ENCODE measurements around the gene EXOC3L4.
"Not testable (repeated sequence)": the region's sequence is repeated elsewhere in the genome, so short reads cannot be mapped to it uniquely, and the experiment has no call there.

The EXOC3L4 gene

DNA sequence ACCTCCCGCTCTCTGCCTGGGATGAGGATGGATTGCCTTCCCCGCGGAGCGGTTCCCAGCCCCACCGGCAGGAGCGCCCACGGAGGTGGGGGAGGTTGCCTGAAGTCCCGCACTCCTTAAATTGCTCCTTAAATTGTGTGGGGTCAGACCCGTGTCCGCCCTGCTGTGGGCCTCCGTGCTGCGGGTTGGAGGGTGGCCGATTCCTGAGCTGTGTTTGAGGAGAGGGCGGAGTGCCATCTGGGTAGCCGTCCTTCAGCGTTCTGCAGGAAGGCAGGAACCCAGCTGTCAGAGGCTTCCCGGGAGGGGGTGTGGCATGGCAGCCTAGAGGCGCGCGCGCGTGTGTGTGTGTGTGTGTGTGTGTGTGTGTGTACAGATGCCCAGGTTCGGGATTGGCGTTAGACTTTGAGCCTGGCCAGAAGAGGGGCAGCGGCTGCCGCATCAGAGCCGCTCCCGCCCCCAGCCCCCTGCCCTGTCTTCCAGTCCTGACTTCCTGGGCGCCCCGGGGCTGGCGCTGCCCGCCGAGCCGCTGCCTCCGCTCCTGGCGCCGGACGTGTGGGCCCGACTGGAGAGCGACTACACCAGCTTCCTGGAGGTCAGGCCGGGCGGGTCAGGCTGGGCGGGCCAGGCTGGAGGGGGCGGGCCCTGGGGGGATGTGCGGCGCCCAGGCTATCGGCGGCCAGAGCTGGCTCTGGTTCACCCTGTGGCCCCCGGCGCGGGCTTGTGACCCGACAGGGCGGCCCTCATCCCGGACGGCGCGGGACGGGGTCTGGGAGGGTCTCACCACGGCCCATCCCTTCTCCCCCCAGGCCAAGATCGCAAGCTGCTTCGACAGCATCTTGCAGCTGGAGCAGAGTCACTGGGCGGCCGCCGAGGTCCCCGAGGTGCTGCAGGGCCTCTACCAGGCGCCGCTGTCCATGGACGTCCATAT is 9.2 kb downstream of the EXOC3L4 start:
- DNase-seq (ENCODE audit: low read depth, low spot score), result peak; percentile 27
- no peak overlapping the region for H3K27ac ChIP-seq

DNA sequence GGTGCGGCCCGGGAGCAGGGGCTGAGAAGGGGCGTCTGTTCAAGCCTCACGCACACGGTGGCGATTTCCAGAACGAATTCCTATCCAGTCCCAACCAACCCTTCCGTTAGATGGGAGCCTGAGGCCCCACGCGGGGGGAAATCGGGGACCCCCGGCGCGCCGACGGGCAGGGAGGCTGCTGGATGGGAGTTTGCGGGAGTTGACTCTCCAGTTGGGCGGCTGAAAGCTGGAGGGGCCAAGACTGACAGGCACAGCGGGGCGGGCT is 9.8 kb downstream of the EXOC3L4 start:
- no peak overlapping the region for H3K27ac ChIP-seq
- no peak for DNase-seq (ENCODE audit: low read depth, low spot score)

- H3K27ac ChIP-seq, result no peak overlapping the region
- DNase-seq (ENCODE audit: low read depth, low spot score), result no peak
Observed at GRCh38 chr14:103104654-103105452, 10.3 kb downstream of the EXOC3L4 start.

GRCh38 chr14:103105580-103106150 is 11.1 kb downstream of the EXOC3L4 start:
- no peak overlapping the region for H3K27ac ChIP-seq
- DNase-seq (ENCODE audit: low read depth, low spot score), result no peak

DNA sequence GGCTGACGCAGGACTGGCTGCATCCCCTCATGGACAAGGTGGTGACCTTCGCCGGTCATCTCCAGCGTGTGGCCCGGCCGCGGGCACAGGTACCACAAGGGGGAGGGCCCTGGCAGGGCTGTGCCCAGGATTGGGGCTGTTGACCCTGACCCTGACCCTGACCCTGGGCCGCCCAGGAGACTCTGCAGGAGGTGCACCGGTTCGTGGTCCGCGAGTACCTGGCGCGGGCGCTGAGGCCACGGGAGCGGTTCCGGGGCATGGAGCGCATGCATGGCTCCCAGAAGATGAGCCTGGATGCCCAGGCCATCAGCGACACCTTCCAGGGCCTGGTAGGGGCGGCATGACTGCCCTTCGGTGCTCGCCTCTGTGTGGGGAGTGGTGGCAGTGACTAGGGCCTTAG is 12.9 kb downstream of the EXOC3L4 start:
- DNase-seq (ENCODE audit: low read depth, low spot score), result no peak
- H3K27ac ChIP-seq, result no peak overlapping the region

DNA sequence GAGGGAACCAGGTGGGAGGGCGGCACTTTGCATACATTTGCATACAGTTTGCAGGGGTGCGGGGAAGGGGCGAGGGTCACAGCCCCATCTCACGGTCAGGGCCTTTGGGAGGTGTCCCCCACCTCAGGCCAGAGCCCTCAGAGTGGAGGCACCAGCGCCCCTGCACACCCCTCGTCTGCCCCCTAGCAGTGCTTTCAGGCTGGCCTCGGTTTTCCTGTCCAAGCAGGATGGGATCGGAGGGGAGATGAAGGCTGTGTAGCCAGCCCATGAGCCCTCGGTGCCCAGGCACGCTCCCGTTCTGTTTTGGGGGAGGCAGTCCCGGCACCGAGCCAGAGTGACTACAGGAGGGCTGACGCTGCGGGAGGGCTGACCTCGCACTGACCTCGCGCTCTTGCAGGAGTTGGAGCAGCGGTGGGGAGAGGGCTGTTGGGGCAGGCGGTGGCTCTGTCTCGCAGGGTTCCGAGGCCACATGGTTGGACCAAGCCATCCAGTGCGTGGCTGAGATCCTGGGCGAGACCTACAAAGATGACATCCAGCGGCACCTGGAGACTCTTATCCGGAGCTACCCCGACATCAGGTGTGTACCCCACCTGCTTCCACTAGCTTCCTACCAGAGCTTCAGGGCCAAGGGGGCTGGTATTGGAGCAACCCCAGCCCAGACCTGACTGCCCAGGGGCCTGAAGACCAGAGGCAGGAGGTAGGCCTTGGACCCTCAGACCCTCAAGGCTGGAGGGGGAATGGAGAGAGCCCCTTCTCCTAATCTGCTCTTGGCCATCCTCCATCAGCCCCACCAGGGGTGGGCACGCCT is 13.6 kb downstream of the EXOC3L4 start:
- no peak for DNase-seq (ENCODE audit: low read depth, low spot score)
- H3K27ac ChIP-seq, result no peak overlapping the region

- no peak overlapping the region for H3K27ac ChIP-seq
- DNase-seq (ENCODE audit: low read depth, low spot score), result no peak
Observed at GRCh38 chr14:103108749-103109207, 14.3 kb downstream of the EXOC3L4 start.

GRCh38 chr14:103109535-103110441 is 15.3 kb downstream of the EXOC3L4 start:
- H3K27ac ChIP-seq, result no peak overlapping the region
- no peak for DNase-seq (ENCODE audit: low read depth, low spot score)

- DNase-seq (ENCODE audit: low read depth, low spot score), result no peak
- no peak overlapping the region for H3K27ac ChIP-seq
Observed at GRCh38 chr14:103110681-103111231, 16.2 kb downstream of the EXOC3L4 start.

- no peak overlapping the region for H3K27ac ChIP-seq
- DNase-seq (ENCODE audit: low read depth, low spot score), result no peak
Observed at GRCh38 chr14:103111232-103111868, 16.8 kb downstream of the EXOC3L4 start.

DNA sequence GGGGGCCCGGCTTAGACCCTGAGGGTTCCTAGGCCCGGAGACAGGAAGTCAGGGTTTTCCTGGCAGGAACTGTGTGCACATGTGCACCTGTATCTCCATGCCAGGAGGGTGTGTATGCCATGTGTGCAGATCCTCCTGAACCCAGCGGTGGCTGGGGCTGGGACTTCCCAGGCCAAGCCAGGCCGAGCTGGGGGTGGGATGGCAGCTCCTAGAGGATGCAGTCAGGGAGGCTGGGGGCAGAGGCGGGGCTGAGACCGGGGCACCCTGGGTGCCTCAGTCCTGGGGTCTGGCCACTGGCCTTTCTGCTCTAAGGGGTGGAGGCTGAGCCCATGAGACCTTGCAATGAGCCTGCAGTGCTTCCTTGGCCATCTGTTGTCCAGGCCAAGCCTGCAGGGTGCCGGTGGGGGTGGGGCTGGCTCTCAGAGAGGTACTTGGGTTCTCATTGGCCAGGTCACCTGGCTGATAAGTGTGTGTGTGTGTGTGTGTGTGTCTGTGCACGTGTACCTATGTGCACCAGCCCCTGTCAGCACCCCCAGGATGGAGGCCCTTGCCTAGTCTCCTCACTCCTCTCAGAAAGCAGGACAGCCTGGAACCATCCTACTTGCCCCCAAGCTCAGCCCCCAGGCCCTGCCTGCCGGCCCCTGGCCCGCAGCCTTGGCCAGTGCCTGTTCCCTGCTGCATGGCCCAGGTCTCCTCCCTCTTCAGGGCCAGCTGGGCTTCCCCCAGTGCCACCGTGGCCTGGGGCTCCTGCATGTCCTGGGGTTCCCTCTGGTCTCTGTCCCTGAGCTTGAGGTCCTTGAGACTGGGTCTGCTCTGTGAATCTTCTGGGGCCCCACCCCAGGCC is 18.1 kb downstream of the EXOC3L4 start:
- H3K27ac ChIP-seq, result no peak overlapping the region

DNA sequence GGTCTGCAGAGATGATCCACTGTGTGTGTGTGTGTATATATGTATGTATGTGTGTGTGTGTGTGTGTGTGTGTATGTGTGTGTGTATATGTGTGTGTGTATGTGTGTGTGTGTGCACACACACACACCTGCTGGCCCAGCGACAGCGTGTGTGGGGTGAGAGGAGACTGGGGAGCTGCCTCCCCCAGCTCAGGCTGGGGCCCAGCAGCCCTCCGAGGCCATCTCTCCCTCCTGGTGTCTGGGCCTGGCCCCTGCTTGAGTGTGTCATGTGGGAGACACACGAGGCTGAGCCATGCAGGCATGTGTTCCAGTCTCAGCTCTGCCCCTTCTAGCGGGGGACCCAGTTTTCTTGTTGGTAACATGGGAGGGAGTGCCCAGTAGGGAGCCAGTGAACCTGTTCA is 18.8 kb downstream of the EXOC3L4 start:
- H3K27ac ChIP-seq, result no peak overlapping the region
- DNase-seq (ENCODE audit: low read depth, low spot score), result no peak

More for the DNA sequence above, 18.1 kb downstream of the EXOC3L4 start:
- no peak for DNase-seq (ENCODE audit: low read depth, low spot score)

- no peak for DNase-seq (ENCODE audit: low read depth, low spot score)
- no peak overlapping the region for H3K27ac ChIP-seq
Observed at GRCh38 chr14:103113774-103114173, 19.2 kb downstream of the EXOC3L4 start.

GRCh38 chr14:103115086-103115679 is 20.7 kb downstream of the EXOC3L4 start:
- H3K27ac ChIP-seq; DNase-seq (ENCODE audit: low read depth, low spot score): not testable (repeated sequence)

GRCh38 chr14:103115845-103116572 is 21.5 kb downstream of the EXOC3L4 start:
- no peak for DNase-seq (ENCODE audit: low read depth, low spot score)
- no peak overlapping the region for H3K27ac ChIP-seq

- H3K27ac ChIP-seq, result no peak overlapping the region
- DNase-seq (ENCODE audit: low read depth, low spot score), result no peak
Observed at GRCh38 chr14:103116636-103117035, 22.1 kb downstream of the EXOC3L4 start.

DNA sequence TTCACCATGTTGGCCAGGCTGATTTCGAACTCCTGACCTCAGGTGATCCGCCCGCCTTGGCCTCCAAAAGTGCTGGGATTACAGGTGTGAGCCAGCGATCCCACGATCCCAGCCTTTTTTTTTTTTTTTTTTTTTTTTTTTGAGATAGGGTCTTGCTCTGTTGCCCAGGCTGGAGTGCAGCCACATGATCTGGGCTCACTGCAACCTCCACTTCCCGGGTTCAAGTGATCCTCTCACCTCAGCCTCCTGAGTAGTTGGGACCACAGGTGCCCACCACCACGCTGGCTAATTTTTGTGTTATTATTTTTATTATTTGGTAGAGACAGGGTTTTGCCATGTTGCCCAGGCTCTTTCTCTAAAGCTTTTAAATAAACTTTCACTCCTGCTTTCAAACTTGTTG is 23.0 kb downstream of the EXOC3L4 start:
- H3K27ac ChIP-seq; DNase-seq (ENCODE audit: low read depth, low spot score): not testable (repeated sequence)
